C4-2B (cell line): ENCODE results near the gene TSPEAR.

ENCODE experiments used
- H3K27ac ChIP-seq: fragments of 450-650 bp; 2 replicates; pipeline ENCODE4 v1.5.1; 2017
- CTCF ChIP-seq: fragments of 450-650 bp; conservative IDR thresholded peaks from 2 replicates; pipeline ENCODE4 v1.5.1; 2017; ENCODE audit warnings: mild to moderate bottlenecking
- ZFX ChIP-seq: fragments of 450-650 bp; IDR thresholded peaks from 2 replicates; pipeline ENCODE4 v1.6.1; 2017

TSPEAR gene

GRCh38 chr21:44487831-44488230 lies 223.5 kb downstream of the TSPEAR start:
- H3K27ac ChIP-seq: no peak overlapping the region
- TF ChIP-seq CTCF: peak; percentile 82
- TF ChIP-seq ZFX: no peak

- no peak overlapping the region for H3K27ac ChIP-seq
Measured at GRCh38 chr21:44486302-44486701, 225.1 kb downstream of the TSPEAR start.

DNA sequence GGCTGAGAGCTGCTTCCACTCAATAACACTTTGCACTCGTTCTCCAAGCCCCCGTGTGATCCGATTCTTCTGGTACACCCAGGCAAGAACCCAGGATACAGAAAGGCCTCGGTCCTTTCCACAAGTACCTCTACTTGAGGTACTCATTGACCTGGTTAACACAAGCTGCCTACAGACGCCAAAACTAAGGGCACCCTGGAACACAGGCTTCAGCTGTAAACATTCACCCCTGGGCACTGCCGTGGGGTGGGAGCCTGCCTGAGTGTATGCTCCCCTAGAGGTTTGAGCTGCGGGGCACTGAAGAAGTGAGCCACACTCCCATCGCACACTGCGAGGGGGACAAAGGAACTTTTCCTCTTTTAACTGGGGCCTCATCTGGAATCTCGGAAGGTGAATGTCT lies 225.6 kb downstream of the TSPEAR start:
- no peak overlapping the region for H3K27ac ChIP-seq
- TF ChIP-seq CTCF: no peak
- TF ChIP-seq ZFX: no peak

More at GRCh38 chr21:44486302-44486701, 225.1 kb downstream of the TSPEAR start:
- TF ChIP-seq ZFX: no peak
- no peak for TF ChIP-seq CTCF

DNA sequence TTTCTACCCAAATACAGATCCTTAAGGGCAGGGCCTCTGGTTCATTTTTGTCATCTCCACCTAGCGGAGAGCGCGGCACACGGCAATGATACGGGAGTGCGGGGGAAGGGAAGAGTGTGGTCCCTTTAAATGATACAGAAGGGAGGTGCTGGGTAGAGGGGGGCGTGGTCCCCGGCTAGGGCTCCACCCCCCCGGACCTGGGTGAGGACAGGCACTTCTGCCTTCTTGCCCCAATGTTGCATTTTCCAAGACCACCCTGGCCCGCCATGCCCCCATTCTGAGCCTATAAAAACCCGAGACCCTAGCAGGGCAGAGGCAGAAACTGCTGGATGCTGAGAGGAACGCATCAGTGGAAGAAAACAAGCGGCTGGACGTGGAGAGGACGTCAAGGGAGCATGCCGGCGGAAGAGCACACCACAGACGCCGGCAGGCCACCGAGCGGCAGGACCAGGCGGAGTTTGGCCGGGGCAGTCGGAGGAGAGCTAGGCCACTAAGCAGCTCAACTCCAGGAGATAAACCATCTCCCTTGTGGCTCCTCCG lies 226.0 kb downstream of the TSPEAR start:
- TF ChIP-seq CTCF: no peak
- H3K27ac ChIP-seq: no peak overlapping the region

DNA sequence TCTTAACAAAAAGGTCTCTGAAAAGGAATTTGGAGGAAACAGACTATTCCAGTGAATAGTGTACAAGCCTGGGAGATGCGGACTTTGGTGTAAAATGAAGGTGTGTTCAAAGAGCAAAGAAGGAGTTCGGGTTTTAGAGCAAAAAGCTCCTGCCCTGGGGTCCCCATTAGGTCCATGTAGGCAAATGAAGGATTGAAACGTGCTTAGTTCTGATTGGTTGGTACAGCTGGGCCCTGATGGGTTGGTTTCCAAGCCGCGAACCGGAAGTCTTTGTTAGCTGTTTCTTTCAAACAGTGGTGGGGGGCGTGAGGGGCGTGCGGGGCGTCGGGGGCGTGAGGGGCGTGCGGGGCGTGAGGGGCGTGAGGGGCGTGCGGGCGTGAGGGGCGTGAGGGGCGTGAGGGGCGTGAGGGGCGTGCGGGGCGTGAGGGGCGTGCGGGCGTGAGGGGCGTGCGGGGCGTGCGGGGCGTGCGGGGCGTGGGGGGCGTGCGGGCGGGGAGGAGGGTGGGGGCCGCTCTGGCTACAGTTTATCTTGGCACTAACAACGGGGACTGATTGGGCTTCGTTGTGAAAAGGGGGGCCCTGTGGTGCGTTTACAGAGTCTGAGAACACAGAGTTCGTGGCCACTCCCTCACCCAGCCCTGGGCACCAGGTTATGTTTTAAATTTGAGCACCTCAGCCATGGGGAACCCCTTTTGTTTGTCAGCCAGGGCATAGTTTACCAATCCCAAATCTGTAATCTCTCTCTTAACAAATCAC lies 226.7 kb downstream of the TSPEAR start:
- no peak overlapping the region for H3K27ac ChIP-seq
- TF ChIP-seq CTCF (no peak), ZFX (no peak)

GRCh38 chr21:44483288-44484237 lies 227.8 kb downstream of the TSPEAR start:
- TF ChIP-seq ZFX (no peak), CTCF (no peak)
- H3K27ac ChIP-seq: peak overlapping the region; percentile 16; the same call in 1 of the 2 replicates
